CD4-positive, alpha-beta T cell treated with Interferon alpha-2 for 1 hour (primary cell): ENCODE measurements around the gene KAZN.

Experiments
- DNase-seq, 2 donors: peaks; one replicate each; pipeline ENCODE4 v3.0.0-alpha.2; 2020 to 2022

The KAZN gene

GRCh38 chr1:15103211-15103610 lies 504.7 kb downstream of the KAZN start:
- no peak for DNase-seq

- no peak for DNase-seq
Measured at GRCh38 chr1:15103906-15104305, 505.4 kb downstream of the KAZN start.

GRCh38 chr1:15104768-15105167 lies 506.3 kb downstream of the KAZN start:
- DNase-seq: no peak

- DNase-seq: no peak
Measured at GRCh38 chr1:15106608-15107007, 508.1 kb downstream of the KAZN start.

GRCh38 chr1:15107058-15107687 lies 508.7 kb downstream of the KAZN start:
- DNase-seq: no peak

GRCh38 chr1:15107911-15108310 lies 509.4 kb downstream of the KAZN start:
- DNase-seq: no peak

- no peak for DNase-seq
Measured at GRCh38 chr1:15110128-15110866, 511.8 kb downstream of the KAZN start.

GRCh38 chr1:15110867-15111230 lies 512.4 kb downstream of the KAZN start:
- DNase-seq: no peak

- DNase-seq: no peak
Measured at GRCh38 chr1:15113146-15113545, 514.7 kb downstream of the KAZN start.

- no peak for DNase-seq
Measured at GRCh38 chr1:15114884-15115283, 516.4 kb downstream of the KAZN start.

- no peak for DNase-seq
Measured at GRCh38 chr1:15115542-15116330, 517.3 kb downstream of the KAZN start.

GRCh38 chr1:15116966-15117365 lies 518.5 kb downstream of the KAZN start:
- no peak for DNase-seq

- no peak for DNase-seq
Measured at GRCh38 chr1:15117671-15118325, 519.3 kb downstream of the KAZN start.

- no peak for DNase-seq
Measured at GRCh38 chr1:15118579-15118978, 520.1 kb downstream of the KAZN start.

GRCh38 chr1:15120251-15120945 lies 521.9 kb downstream of the KAZN start:
- DNase-seq: no peak

- no peak for DNase-seq
Measured at GRCh38 chr1:15122331-15122730, 523.8 kb downstream of the KAZN start.

GRCh38 chr1:15123270-15123669 lies 524.8 kb downstream of the KAZN start:
- no peak for DNase-seq

- DNase-seq: no peak
Measured at GRCh38 chr1:15123925-15124324, 525.4 kb downstream of the KAZN start.

GRCh38 chr1:15124362-15125100 lies 526.0 kb downstream of the KAZN start:
- no peak for DNase-seq

- no peak for DNase-seq
Measured at GRCh38 chr1:15125101-15125745, 526.7 kb downstream of the KAZN start.

- no peak for DNase-seq
Measured at GRCh38 chr1:15128077-15128476, 529.6 kb downstream of the KAZN start.
